ENCODE data around the gene SLC9A9.

Gene SLC9A9

DNA sequence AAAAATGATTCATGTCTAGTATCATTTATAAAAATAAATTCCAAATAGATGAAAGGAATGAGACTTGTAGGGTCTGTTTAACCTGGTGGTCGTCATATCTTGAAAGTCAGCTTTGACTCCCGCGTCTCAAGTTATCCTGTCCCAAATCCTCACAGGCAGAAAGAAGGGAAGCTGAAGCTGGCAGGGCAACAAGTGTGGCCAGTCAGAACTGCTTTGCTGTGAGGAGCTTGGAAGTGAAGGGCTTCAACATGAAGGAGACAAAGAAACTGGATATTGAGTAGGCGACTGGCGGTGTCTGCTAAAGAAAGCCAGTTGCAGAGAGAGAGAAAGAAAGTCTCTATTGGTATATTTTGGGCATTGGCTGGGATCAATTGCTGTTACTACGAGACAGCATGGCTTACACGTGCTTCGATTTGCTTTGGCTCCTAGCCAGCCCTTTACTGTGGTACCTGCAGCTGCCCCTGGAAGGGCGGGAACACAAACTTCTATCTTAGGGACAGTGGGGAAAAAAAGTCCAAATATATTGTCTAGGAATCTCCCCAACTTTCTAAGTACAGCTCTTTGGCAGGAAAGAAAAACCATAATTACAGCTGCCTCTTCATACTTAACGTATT, 621.5 kb downstream of the SLC9A9 start:
- no peak for DNase-seq

DNA sequence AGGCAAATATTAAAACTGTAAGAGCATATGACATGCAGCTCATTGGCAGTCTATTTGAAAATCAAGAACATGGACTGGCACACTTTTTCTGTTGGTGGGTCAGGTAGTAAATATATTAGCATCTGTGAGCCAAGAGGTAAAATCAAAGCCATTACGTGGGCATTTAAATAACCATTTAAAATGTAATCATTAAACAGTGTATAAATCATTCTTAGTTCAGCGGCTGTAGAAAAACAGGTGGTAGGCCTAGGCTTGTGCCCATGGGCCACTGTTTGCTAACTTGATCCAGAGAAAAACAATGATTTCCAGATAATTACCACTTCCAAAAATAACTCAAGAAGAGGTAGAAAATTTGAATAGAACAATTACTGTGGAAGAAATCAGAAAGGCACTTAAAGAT, 623.6 kb downstream of the SLC9A9 start:
- DNase-seq: no peak

DNA sequence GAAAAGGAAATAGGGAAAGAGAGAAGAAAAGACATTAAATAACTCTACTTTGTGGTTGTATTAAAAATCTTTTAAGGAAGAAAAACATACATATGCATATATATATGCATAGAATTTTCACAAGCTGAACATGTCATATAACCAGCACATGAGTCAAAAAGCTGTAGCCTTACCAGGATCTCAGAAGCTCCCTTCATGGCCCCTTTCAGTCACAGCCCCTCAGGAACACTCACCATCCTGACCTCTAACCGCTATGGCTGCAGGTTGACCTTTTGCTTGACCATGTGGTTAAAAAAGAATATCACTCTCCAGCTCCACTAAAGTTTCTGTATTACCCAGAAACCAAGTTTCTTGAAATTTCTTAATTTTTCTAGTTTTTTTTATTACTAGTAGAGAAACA, 625.3 kb downstream of the SLC9A9 start:
- no peak for DNase-seq

- peak; percentile 48 for DNase-seq
These were observed 625.8 kb downstream of the SLC9A9 start for GRCh38 chr3:143222505-143222904.

DNA sequence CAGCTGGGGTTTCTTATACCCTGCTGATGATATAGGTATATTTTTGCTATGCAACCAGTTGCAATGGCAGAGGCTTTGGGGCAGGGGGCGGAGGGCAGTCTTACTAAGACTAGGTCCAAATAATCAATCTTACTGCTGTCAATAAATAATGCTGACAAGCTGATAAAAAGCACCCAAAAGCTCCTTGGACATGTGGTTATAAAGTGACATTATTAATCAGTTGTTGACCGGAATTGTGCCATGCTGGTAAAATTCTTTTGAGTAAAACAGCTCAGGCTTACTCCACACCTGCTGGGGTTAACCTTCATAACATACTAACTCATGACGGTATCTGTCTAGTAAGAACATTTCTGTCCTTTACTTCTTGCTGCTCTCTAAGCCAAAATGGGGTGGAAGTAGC, 626.8 kb downstream of the SLC9A9 start:
- no peak for DNase-seq

DNA sequence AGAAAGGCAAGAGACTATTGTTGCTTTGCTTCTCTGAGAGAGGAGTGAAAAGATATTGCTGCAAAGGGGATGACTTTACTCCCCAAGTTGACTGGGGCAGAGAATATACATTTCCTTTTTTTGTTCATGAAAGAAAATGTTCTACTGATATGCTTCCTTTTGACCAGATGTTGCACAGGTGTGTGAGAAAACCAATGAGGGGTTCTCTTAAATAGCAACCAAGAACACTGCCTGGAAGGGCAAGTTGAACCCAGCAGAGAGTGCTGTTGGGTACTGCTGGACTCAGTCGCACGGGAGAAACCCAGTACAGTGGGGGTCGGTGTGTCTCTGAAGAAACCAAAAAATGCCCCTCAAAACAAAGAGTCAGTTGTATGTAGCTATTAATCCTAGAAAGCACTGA, 627.5 kb downstream of the SLC9A9 start:
- no peak for DNase-seq

- peak; percentile 24 for DNase-seq
These were observed 630.0 kb downstream of the SLC9A9 start for GRCh38 chr3:143218166-143218835.

GRCh38 chr3:143217283-143217682, 631.0 kb downstream of the SLC9A9 start:
- DNase-seq: no peak

GRCh38 chr3:143216709-143217182, 631.5 kb downstream of the SLC9A9 start:
- peak; percentile 33 for DNase-seq

All from hematopoietic multipotent progenitor cell treated with erythropoietin and hydrocortisone succinate and interleukin-3 and kit ligand, for 6 days (in vitro differentiated cells).